Ovary (tissue), 3 donors: ENCODE data around the gene KIF5A.

ENCODE experiments used
- CTCF ChIP-seq, 3 donors: fragments of 450-650 bp in 2 of 3; fragments of 200-600 bp in 1 of 3; IDR thresholded peaks; one replicate each; pipeline versions ENCODE4 v1.5.1 to v1.8.0; 2016 to 2022; ENCODE audit warnings: antibody characterized with exemption in 3 of 3, mild to moderate bottlenecking in 1 of 3
- EP300 ChIP-seq: sonication (generic); formaldehyde crosslinking; IDR thresholded peaks from one replicate; pipeline ENCODE4 v1.6.1; 2017; ENCODE audit warnings: antibody characterized with exemption
- POLR2A ChIP-seq: fragments of 450-650 bp; IDR thresholded peaks from one replicate; pipeline ENCODE4 v1.6.1; 2017; ENCODE audit warnings: antibody characterized with exemption, mild to moderate bottlenecking, moderate library complexity
- donor health status: DM: no; HTN: no; CAD: no.

GRCh38 chr12:57541717-57542116 is 8.1 kb upstream of the KIF5A start:
- TF ChIP-seq POLR2A (no peak), CTCF (IDR thresholded peaks at IDR 0.05) (no peak), EP300 (no peak)
